HepG2 (cell line): ENCODE results near the gene LRRC42.

ENCODE experiments used
- NRL ChIP-seq: sonication (generic); formaldehyde crosslinking; IDR thresholded peaks from 2 replicates; pipeline ENCODE4 v1.5.0; 2020; ENCODE audit warnings: missing genetic modification reagents, mild to moderate bottlenecking, moderate library complexity, borderline replicate concordance
- SATB2 ChIP-seq: sonication (generic); formaldehyde crosslinking; IDR thresholded peaks from 2 replicates; pipeline ENCODE4 v1.5.0; 2020; ENCODE audit warnings: missing genetic modification reagents

DNA sequence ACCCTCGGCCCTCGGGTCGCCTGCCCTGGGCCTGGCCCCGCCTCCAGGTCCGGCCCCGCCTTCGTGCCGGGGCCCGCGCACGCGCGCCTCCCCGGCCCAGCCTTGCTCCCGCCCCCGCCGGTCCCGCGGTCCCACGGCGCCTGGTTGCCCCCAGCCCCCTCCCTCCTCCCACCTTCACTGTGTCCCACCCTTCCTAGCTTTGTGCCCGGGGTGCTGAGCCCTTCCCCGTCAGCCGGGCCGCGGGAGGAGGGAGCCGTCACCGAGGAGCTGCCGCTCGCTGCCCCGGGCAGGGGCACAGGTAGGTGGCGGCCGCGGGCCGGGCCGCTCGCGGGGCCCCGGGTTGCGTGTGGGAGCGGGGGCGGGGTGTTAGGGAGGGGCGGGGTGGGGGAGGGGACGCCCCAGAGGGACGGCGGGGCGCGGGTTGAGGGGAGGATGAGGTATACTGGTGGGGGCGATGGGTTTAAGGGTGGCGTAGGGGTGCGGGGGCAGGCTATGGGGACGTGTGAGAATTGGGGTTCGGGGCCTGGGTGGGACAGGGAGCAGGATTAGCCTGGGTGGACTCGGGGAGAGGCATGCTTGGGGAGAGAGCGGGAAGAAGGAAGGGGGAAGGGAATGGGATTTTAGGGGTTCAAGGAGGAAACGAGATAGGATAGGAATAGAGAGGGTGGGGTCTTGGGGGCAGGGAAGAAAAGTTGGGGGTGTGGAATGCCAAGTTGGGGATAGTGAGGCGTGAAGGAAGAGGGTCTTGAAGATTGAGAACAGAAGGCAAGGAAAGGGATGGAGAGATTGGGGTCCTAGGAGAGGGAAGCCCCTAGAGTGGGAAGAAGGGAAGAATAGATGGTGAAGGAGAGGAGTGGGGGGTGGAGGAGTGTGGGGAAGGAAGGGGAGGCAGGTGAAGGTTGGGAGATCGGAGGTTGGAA, at the start of gene LRRC42:
- TF ChIP-seq SATB2 (CRISPR knock-in tag) (no peak), NRL (no peak)
